Ammon's horn (tissue), 1 donor: ENCODE results near the gene MCAM.

Experiments
- DNase-seq: peaks from one replicate; pipeline ENCODE4 v3.0.0-alpha.2; 2016; ENCODE audit warnings: low spot score

MCAM gene

DNA sequence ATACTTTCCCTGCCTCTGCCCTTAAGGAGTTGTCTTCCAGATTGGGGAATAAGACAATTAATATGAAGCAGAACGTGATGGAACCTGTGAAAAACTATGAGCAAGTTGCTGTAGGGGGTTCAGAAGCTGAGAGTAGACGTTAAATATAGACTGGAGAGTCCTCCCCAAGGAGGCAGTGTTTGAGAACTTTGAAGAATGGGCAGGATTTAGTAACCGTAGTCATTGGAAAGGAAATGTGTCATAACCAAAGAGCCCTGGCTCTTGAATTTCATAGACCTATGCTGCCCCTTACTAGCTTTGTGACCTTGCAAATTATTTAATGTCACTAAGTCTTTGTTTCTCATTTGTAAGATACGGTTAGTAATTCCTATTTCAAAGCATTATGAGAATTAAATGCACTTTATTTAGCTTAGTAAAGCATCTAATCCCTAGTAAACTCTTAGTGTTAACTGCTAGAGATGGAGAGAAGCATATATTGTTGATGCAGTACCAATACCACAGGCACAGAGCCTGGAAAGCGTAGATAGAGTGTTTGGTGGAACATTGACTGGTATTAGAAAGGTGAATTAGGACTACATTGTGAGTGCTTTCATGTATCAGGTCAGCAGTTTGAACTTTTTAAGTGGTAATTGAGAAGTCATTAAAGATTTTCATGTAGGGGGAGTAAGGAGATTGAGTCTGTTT, 54.1 kb downstream of the MCAM start:
- DNase-seq: no peak

DNA sequence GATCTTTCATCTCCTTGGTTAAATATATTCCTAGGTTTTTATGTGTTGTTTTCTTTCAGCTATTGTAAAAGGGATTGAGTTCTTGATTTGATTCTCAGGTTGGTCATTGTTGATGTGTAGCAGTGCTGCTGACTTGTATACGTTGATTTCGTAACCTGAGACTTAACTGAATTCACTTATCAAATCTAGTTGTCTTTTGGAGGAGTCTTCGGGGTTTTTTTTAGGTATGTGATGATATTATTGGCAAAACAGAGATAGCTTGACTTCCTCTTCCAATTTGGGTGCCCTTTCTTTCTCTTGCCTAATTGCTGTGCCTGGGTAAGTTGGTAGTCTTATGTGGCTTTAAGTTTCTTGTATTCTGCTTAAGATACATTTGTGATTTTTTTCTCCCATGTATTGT, 57.9 kb downstream of the MCAM start:
- DNase-seq: no peak
